ENCODE measurements around the gene ZCCHC9. TPM values are rescaled to one million over a fixed set of nuclear protein-coding genes. Genes with fewer than 3 reads are reported as not detected.

Gene ZCCHC9
- total RNA-seq, 4 donors from 2014 or later, result 24.5 to 32.6 (median 26.8) TPM

DNA sequence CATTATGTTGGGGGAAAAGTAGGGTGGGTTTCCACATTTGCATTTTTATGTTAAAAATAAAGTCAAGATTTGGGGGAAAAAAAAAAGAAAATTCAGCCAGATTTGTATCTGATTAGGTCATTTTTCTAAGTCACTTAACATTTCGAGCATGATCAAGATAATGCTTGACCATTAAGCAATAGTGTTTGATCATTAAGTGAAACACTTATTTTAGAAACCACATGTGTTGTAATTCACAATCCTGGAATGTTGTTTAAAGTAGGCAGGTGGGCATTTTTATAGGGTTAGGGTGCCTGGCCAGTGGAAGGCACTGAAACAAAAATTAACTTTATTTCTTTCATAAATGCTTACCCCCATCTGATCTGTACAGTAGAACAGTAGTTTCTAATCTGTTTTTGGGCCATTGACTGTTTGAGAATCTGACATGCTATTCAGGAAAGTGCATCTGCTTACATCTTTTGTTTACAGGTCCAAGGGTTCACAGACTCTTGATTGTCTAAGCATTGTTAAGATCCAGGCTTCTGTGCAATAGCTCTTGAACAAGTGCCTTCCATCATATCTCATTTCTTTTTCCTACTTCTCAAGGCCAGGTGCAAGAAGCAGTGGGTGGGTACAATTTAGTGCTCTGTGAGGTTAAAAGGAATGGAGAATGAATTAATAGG, 9.1 kb downstream of the ZCCHC9 start:
- H3K4me3 ChIP-seq, result no peak overlapping the region
- no peak overlapping the region for H3K27ac ChIP-seq
- H3K4me1 ChIP-seq, result no peaks in the 10 kb centered on the region
- H3K27me3 ChIP-seq, result no peaks in the 10 kb centered on the region
- TF ChIP-seq, protein P1, sequence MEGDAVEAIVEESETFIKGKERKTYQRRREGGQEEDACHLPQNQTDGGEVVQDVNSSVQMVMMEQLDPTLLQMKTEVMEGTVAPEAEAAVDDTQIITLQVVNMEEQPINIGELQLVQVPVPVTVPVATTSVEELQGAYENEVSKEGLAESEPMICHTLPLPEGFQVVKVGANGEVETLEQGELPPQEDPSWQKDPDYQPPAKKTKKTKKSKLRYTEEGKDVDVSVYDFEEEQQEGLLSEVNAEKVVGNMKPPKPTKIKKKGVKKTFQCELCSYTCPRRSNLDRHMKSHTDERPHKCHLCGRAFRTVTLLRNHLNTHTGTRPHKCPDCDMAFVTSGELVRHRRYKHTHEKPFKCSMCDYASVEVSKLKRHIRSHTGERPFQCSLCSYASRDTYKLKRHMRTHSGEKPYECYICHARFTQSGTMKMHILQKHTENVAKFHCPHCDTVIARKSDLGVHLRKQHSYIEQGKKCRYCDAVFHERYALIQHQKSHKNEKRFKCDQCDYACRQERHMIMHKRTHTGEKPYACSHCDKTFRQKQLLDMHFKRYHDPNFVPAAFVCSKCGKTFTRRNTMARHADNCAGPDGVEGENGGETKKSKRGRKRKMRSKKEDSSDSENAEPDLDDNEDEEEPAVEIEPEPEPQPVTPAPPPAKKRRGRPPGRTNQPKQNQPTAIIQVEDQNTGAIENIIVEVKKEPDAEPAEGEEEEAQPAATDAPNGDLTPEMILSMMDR (IDR thresholded peaks at IDR 0.05), result no peak
- TF ChIP-seq POLR2A (IDR thresholded peaks at IDR 0.05), result no peak
- peaks cover 0 to 49% (median 0%) of the 10 kb centered on the region in 3 donors for H3K36me3 ChIP-seq
- no peak for DNase-seq
- H3K9me3 ChIP-seq, result no peaks in the 10 kb centered on the region

DNA sequence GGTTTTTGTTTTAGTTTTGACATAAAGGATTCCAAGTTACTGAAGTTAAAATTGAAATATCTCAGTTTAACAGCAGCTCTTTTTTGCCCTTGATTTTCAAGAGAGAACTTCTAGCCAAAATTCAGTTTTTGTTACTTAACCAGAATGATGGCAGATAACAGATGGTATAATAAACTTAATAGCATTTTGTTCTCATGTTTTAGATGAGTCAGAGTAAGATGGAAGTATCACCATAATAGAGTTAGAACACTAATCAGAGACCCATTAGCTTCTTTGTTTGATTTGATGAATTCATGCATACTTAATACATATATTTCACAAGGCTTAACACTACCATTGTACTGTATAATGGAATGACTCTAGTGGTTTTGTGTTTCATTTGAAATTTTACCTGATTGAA, 11.9 kb downstream of the ZCCHC9 start:
- no peaks in the 10 kb centered on the region for H3K27me3 ChIP-seq
- H3K27ac ChIP-seq, result no peak overlapping the region
- no peaks in the 10 kb centered on the region for H3K9me3 ChIP-seq
- peaks cover 0 to 49% (median 0%) of the 10 kb centered on the region in 3 donors for H3K36me3 ChIP-seq
- TF ChIP-seq POLR2A (IDR thresholded peaks at IDR 0.05), result no peak
- TF ChIP-seq, protein P1 (IDR thresholded peaks at IDR 0.05), result no peak
- DNase-seq, result no peak
- H3K4me3 ChIP-seq, result no peak overlapping the region
- H3K4me1 ChIP-seq, result no peaks in the 10 kb centered on the region

DNA sequence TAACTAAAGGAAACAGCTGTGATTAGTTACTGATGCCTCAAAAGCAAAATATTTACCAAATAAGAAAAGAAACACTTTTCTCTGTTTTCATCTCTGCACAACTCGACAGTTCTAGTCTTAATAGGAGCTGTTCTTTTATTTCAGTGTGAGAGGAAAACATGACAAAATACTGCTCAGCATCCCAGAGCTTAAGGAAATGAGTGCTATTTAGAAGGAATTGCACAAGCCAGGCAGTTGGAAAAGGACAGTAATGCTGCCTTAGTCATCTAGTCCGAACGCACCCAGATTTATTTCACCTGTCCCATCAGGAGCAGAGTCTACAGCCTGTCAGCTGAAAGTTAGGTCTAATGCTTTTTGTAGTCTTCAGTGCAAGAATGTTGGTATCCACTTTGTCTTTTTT, 12.3 kb downstream of the ZCCHC9 start:
- Histone ChIP-seq H3K27me3 (no peaks in the 10 kb centered on the region), H3K27ac (no peak overlapping the region), H3K4me3 (no peak overlapping the region), H3K4me1 (no peaks in the 10 kb centered on the region), H3K9me3 (no peaks in the 10 kb centered on the region), H3K36me3 (peaks cover 0 to 49% (median 0%) of the 10 kb centered on the region in 3 donors)
- TF ChIP-seq, protein P1 (IDR thresholded peaks at IDR 0.05), result no peak
- no peak for TF ChIP-seq POLR2A (IDR thresholded peaks at IDR 0.05)
- no peak for DNase-seq

DNA sequence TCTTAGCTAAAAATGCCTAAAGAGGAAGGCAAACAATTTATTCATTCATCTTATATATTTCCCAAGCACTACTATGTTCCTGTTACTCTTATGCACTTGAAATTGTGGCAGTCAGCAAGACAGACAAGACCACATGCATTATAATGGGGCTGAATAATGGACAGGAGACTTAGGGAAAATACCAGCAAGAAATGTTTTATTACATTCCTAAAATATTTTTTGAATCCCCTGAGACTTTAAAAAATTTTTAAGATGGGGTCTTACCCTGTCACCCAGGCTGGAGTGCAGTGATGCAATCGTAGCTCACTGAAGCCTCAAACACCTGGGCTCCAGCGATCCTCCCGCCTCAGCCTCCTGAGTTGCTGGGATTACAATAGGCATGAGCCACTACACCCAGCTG, 13.2 kb downstream of the ZCCHC9 start:
- H3K9me3 ChIP-seq, result no peaks in the 10 kb centered on the region
- no peaks in the 10 kb centered on the region for H3K4me1 ChIP-seq
- peaks cover 0 to 42% (median 0%) of the 10 kb centered on the region in 3 donors for H3K36me3 ChIP-seq
- H3K4me3 ChIP-seq, result no peak overlapping the region
- TF ChIP-seq POLR2A (IDR thresholded peaks at IDR 0.05), result no peak
- TF ChIP-seq, protein P1 (IDR thresholded peaks at IDR 0.05), result no peak
- H3K27me3 ChIP-seq, result no peaks in the 10 kb centered on the region
- H3K27ac ChIP-seq, result no peak overlapping the region
- DNase-seq, result no peak

DNA sequence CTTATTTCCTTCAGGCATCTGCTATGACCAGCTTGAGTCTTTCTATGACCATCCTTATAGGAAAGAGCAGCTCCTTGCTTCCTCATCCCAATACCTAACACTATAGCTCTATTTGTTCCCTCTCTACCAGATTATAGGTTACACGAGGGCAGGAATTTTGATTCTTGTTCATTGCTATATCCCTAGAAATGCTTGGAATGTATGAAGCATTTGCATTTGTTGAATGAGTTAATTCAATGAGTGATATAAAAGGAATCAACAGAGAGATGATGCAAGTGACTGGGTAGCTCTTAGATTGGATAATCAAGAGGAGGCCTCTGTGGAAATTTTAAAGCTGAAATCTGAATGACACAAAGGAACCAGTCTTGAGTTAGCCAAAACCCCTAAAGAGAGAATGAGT, 13.9 kb downstream of the ZCCHC9 start:
- no peaks in the 10 kb centered on the region for H3K27me3 ChIP-seq
- peaks cover 0 to 42% (median 0%) of the 10 kb centered on the region in 3 donors for H3K36me3 ChIP-seq
- no peak overlapping the region for H3K4me3 ChIP-seq
- no peak for DNase-seq
- no peaks in the 10 kb centered on the region for H3K4me1 ChIP-seq
- H3K9me3 ChIP-seq, result no peaks in the 10 kb centered on the region
- H3K27ac ChIP-seq, result no peak overlapping the region
- no peak for TF ChIP-seq POLR2A (IDR thresholded peaks at IDR 0.05)
- TF ChIP-seq, protein P1 (IDR thresholded peaks at IDR 0.05), result no peak

Measured in Peyer's patch (tissue), 4 donors.